ENCODE data around the gene HNF1B.
"Not testable (repeated sequence)": the region's sequence is repeated elsewhere in the genome, so short reads cannot be mapped to it uniquely, and the experiment has no call there.

Gene HNF1B, protein sequence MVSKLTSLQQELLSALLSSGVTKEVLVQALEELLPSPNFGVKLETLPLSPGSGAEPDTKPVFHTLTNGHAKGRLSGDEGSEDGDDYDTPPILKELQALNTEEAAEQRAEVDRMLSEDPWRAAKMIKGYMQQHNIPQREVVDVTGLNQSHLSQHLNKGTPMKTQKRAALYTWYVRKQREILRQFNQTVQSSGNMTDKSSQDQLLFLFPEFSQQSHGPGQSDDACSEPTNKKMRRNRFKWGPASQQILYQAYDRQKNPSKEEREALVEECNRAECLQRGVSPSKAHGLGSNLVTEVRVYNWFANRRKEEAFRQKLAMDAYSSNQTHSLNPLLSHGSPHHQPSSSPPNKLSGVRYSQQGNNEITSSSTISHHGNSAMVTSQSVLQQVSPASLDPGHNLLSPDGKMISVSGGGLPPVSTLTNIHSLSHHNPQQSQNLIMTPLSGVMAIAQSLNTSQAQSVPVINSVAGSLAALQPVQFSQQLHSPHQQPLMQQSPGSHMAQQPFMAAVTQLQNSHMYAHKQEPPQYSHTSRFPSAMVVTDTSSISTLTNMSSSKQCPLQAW

DNA sequence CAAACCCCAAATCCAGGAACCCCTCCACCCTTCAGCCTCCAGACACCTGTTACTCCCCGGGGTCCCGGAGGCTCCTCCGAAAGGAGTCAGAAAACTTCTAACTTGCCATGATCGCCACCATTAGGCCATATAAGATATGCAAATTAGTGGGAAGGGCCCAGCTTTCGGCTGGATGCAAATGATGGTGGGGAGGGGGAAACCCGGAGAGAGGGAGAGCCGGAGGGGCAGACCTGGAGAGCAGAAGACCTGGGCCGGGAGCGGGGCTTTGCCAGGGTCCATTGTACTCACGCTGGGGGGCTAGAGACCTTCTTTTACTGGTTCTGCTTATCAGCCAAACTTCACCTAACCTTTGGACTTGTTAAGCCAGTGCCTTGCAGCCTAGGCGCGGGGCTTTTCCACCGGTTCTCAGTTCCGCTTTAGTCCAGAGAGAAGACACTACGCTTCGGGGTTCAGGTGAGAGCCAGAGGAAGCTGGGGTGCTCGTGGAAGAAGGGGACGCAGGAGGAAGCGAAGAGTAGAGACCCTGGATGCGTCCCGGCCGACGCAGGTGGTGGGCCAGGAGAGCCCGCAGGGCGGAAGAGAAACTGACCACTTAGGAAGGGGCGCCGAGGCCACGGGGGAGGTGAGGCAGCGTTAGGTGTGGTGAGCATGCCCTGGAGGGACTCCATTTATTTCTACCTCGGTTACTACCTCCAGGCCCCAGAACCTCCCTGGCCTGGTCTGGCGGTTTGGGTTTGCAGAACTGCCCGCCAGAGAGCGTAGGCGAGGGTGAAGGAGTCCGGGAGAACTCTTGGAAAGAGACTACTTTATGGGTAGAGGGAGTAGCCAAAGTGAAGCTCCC is at the start of gene HNF1B:
TSS of gene HNF1B (minus strand) at position 99 of the 840 bp plus-strand sequence. CDS start 175 bp downstream, outside the sequence.
- no peak for DNase-seq (ENCODE audit: low read depth in 1 of 2, low spot score in 1 of 2)

GRCh38 chr17:37792787-37793186 is 47.9 kb upstream of the HNF1B start:
- DNase-seq (ENCODE audit: low read depth in 1 of 2, low spot score in 1 of 2) = no peak

- DNase-seq (ENCODE audit: low read depth in 1 of 2, low spot score in 1 of 2) = no peak
These were observed 46.9 kb upstream of the HNF1B start for GRCh38 chr17:37791447-37792399.

GRCh38 chr17:37789771-37790541 is 45.1 kb upstream of the HNF1B start:
- DNase-seq (ENCODE audit: low read depth in 1 of 2, low spot score in 1 of 2) = no peak

DNA sequence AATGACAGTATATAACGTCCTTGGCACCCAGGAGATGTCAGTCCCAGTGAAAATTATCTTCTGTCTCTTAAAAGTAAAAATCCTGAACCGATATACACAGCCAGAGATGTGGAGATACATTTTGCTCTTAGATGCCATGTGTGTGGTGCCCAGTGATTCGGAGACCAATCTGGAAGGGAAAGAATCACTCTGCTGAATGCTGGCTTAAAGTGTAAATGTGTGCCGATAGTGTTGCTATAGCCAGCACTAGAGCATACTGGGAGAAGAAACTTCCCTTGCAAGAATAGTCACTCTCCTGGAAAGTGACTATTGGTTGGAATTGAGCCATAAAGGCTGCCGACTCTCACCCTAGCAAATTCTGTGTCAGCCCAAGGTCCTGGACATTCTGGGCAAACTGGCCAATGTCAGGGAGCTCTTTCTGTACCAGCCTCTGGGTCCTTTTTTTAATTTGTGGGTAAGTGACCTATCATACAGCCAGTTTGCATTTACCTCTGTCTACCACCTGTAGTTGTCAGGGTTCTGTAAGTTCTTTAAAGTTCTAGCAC is 44.2 kb upstream of the HNF1B start:
- no peak for DNase-seq (ENCODE audit: low read depth in 1 of 2, low spot score in 1 of 2)

GRCh38 chr17:37788526-37788925 is 43.7 kb upstream of the HNF1B start:
- DNase-seq (ENCODE audit: low read depth in 1 of 2, low spot score in 1 of 2) = no peak

DNA sequence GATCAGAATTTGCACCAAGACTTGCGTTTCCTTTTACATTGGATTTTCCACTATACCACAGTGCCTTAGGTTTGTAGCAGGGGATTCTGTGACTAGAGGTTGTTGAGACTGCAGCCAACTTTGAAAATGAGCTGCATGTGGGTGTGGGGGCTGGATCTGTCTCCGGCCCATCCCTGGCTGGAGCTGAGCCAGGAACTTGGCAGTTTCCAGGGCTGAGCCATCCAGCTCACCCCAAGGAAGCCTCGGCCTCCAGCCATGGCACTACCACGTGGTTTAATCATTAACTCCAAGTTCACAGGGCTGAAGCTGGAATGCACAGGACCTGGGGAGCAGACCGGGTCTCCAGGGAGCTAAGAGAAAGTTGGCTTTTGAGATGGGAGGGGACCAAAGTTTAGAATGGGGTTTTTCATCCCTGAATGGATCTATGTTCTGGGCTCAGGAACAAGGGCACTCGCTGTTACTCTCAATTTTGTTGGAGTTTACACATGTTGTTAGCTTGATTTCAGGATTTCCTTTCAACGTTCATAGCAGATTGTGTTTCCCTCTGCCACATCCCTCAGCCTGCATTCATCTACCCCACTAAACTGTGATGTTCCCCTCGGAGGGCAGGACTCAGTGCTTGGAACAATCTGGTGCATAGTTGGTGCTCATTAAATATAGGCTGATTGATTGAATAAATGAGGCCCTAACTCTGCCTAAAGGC is 42.3 kb upstream of the HNF1B start:
- DNase-seq (ENCODE audit: low read depth in 1 of 2, low spot score in 1 of 2) = no peak

DNA sequence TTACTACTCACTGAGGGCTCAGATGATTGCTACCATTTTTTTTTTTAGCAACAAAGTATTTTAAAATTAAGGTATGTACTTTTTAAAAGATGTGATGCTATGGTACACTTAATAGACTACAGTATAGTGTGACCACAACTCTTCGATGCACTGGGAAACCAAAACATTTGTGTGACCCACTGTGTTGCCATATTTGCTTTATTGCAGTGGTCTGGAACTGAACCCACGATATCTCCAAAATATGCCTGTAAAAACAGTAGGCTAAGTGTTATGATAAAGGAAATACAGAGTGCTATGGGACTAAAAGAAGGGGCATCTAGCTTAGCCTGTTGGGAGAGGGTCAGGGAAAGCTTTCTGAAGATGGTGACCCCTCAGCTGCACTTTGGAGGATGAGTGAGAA is 41.6 kb upstream of the HNF1B start:
- no peak for DNase-seq (ENCODE audit: low read depth in 1 of 2, low spot score in 1 of 2)

- not testable (repeated sequence) for DNase-seq (ENCODE audit: low read depth in 1 of 2, low spot score in 1 of 2)
These were observed 37.6 kb upstream of the HNF1B start for GRCh38 chr17:37782460-37782859.

GRCh38 chr17:37781451-37781850 is 36.6 kb upstream of the HNF1B start:
- DNase-seq (ENCODE audit: low read depth in 1 of 2, low spot score in 1 of 2) = no peak

- DNase-seq (ENCODE audit: low read depth in 1 of 2, low spot score in 1 of 2) = no peak
These were observed 34.7 kb upstream of the HNF1B start for GRCh38 chr17:37779554-37779953.

DNA sequence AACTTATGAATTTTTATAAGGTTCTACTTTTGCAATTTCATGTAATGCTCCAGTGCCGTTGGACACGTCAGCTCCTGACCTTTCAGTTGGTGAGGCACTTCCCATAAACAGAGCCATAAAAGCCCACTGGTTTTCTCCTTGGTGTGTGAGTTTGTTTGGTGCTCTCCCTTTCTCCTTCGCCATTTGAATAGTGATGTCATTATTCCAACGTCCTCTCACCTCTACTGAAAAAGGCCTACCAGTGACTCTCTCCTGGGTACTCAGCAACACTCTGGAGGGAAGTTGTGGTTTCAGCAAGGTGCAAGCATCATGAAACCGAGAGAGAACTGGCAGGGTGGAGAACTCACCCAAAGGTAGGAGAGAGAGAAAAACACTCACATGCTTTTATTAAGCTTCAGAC is 29.6 kb upstream of the HNF1B start:
- no peak for DNase-seq (ENCODE audit: low read depth in 1 of 2, low spot score in 1 of 2)

DNA sequence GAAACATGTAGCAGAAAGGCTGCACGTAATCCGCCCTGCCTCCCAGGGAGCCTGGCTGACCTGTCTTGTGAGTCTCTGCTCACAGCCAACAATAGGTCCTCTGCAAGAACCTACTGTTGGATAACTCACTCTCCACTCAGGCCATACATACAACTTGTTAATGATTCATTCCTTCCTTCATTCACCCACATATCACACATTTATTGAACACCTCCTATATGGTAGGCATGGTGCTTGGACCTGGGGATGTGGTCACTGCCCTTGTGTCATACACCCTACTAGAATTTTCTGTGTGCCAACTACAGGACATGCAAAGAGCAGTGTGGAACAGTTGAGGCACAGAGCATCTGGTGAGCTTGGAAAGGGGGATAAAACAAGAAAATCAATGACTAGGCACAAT is 28.1 kb upstream of the HNF1B start:
- DNase-seq (ENCODE audit: low read depth in 1 of 2, low spot score in 1 of 2) = no peak

DNA sequence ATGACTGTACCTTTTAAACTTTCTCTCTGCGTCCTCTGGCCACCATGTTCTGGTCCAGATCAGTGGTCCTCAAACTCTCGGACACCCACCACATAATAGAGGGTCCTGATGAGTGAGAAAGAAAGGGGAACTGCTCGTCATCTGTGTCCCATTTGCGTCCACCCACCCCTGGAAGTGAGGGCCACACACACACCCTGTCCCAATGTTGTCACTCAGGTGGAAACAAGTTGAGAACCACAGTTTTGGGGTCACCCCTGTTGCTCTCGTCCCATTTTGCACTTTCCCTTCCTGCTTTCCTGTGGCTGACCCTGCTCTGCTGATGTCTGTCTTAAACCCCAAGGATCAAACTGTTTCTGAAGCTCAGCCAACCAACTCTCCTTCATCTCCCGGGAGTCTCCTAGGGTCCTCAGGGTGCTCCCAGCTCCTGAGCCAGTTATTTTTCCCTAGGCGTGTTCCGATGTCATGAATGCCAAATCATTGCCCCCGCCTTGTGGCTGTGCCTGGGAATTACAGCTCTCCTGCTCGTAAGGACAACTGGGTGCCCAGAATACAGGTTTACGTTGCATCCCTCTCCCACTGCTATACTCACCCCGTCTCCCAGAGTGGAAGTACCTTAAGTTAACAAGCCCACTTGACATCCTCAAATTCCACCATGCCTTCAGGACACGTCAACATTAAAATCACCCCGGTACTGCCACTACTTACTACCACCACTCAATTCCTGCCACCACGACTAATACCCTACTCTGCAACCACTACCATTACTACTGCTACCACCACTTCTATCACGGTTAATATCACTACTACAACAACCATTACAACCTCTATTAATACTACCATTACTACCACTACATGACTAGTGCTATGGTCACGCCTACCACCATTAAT is 26.0 kb upstream of the HNF1B start:
- no peak for DNase-seq (ENCODE audit: low read depth in 1 of 2, low spot score in 1 of 2)

DNA sequence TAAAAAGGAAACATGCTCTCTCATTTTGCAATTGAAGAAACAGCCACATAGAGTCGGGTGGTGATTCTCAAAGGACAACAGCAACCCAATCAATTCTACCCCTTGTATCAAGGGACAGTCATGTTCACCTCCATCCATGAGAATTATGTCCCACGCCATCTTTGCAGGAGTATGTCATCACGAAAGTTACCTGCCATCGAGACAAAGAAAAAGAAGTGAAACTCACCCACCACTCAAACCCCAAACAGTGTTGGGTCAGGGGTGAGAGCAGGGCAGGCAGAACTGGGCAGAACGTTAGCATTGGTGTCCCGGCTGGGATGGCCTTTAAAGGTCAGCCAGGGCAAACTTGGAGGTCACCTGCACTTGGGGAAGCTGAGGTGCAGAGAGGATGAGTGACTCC is 24.2 kb upstream of the HNF1B start:
- no peak for DNase-seq (ENCODE audit: low read depth in 1 of 2, low spot score in 1 of 2)

GRCh38 chr17:37768438-37768837 is 23.6 kb upstream of the HNF1B start:
- DNase-seq (ENCODE audit: low read depth in 1 of 2, low spot score in 1 of 2) = no peak

GRCh38 chr17:37766971-37767370 is 22.1 kb upstream of the HNF1B start:
- no peak for DNase-seq (ENCODE audit: low read depth in 1 of 2, low spot score in 1 of 2)

- no peak for DNase-seq (ENCODE audit: low read depth in 1 of 2, low spot score in 1 of 2)
These were observed 19.5 kb upstream of the HNF1B start for GRCh38 chr17:37764383-37764782.
